Measurements from ENCODE around the gene PPP1R13B.

DNA sequence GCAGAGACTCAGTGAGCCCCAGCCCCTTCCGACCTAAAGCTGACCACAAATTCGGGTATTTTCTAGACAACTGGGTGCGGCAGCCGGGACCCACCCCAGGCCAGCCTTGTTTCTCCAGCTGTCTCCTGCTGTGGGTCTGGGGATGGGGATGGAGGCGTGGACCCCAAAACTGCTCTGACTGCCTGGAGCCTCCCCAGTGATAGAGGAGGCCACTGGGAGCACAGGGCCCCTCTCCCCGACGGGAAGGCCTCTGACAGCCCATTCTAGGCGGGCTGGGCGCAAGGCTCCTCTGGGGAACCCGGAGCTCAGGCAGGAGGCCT lies 42.6 kb upstream of the PPP1R13B start:
- TF ChIP-seq EZH2 (IDR thresholded peaks at IDR 0.05; ENCODE audit: low read length) = no peak
- TF ChIP-seq, protein P1, sequence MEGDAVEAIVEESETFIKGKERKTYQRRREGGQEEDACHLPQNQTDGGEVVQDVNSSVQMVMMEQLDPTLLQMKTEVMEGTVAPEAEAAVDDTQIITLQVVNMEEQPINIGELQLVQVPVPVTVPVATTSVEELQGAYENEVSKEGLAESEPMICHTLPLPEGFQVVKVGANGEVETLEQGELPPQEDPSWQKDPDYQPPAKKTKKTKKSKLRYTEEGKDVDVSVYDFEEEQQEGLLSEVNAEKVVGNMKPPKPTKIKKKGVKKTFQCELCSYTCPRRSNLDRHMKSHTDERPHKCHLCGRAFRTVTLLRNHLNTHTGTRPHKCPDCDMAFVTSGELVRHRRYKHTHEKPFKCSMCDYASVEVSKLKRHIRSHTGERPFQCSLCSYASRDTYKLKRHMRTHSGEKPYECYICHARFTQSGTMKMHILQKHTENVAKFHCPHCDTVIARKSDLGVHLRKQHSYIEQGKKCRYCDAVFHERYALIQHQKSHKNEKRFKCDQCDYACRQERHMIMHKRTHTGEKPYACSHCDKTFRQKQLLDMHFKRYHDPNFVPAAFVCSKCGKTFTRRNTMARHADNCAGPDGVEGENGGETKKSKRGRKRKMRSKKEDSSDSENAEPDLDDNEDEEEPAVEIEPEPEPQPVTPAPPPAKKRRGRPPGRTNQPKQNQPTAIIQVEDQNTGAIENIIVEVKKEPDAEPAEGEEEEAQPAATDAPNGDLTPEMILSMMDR (optimal IDR thresholded peaks at IDR 0.05 in 1 of 3, IDR thresholded peaks at IDR 0.05 in 1 of 3, conservative IDR thresholded peaks at IDR 0.05 in 1 of 3; ENCODE audit: extremely low read depth in 1 of 3, insufficient read depth in 2 of 3, low read length in 3 of 3) = no peak
